ENCODE measurements around the gene N4BP3.
A peak's percentile ranks its signal among the peaks of the same experiment; 100 is the strongest.
"Not testable (repeated sequence)": the region's sequence is repeated elsewhere in the genome, so short reads cannot be mapped to it uniquely, and the experiment has no call there.

Gene N4BP3

GRCh38 chr5:178113141-178113787, at the start of gene N4BP3:
Gene N4BP3 (plus strand): TSS chr5:178113532. CDS start chr5:178119584, 6,052 bp downstream.
- DNase-seq (ENCODE audit: low spot score) = peak; percentile 91

- DNase-seq (ENCODE audit: low spot score) = no peak
Observed at GRCh38 chr5:178067755-178068154, 45.6 kb upstream of the N4BP3 start.

GRCh38 chr5:178068293-178068692, 45.0 kb upstream of the N4BP3 start:
- no peak for DNase-seq (ENCODE audit: low spot score)

- peak; percentile 67 for DNase-seq (ENCODE audit: low spot score)
Observed at GRCh38 chr5:178069909-178070308, 43.4 kb upstream of the N4BP3 start.

GRCh38 chr5:178071108-178071507, 42.2 kb upstream of the N4BP3 start:
- DNase-seq (ENCODE audit: low spot score) = no peak

GRCh38 chr5:178072749-178073148, 40.6 kb upstream of the N4BP3 start:
- DNase-seq (ENCODE audit: low spot score) = no peak

GRCh38 chr5:178074266-178074952, 38.9 kb upstream of the N4BP3 start:
- no peak for DNase-seq (ENCODE audit: low spot score)

- not testable (repeated sequence) for DNase-seq (ENCODE audit: low spot score)
Observed at GRCh38 chr5:178076965-178077364, 36.4 kb upstream of the N4BP3 start.

GRCh38 chr5:178077751-178078150, 35.6 kb upstream of the N4BP3 start:
- no peak for DNase-seq (ENCODE audit: low spot score)

GRCh38 chr5:178078197-178079010, 34.9 kb upstream of the N4BP3 start:
- no peak for DNase-seq (ENCODE audit: low spot score)

- DNase-seq (ENCODE audit: low spot score) = no peak
Observed at GRCh38 chr5:178080056-178080455, 33.3 kb upstream of the N4BP3 start.

GRCh38 chr5:178080618-178081410, 32.5 kb upstream of the N4BP3 start:
- DNase-seq (ENCODE audit: low spot score) = no peak

- no peak for DNase-seq (ENCODE audit: low spot score)
Observed at GRCh38 chr5:178081571-178082243, 31.6 kb upstream of the N4BP3 start.

GRCh38 chr5:178083922-178084321, 29.4 kb upstream of the N4BP3 start:
- DNase-seq (ENCODE audit: low spot score) = no peak

- no peak for DNase-seq (ENCODE audit: low spot score)
Observed at GRCh38 chr5:178085316-178085715, 28.0 kb upstream of the N4BP3 start.

- DNase-seq (ENCODE audit: low spot score) = no peak
Observed at GRCh38 chr5:178086266-178086665, 27.1 kb upstream of the N4BP3 start.

GRCh38 chr5:178087199-178087598, 26.1 kb upstream of the N4BP3 start:
- DNase-seq (ENCODE audit: low spot score) = not testable (repeated sequence)

GRCh38 chr5:178090856-178091255, 22.5 kb upstream of the N4BP3 start:
- no peak for DNase-seq (ENCODE audit: low spot score)

GRCh38 chr5:178093134-178093533, 20.2 kb upstream of the N4BP3 start:
- no peak for DNase-seq (ENCODE audit: low spot score)

GRCh38 chr5:178094345-178094744, 19.0 kb upstream of the N4BP3 start:
- no peak for DNase-seq (ENCODE audit: low spot score)

GRCh38 chr5:178098685-178099084, 14.6 kb upstream of the N4BP3 start:
- DNase-seq (ENCODE audit: low spot score) = no peak

GRCh38 chr5:178103612-178104011, 9.7 kb upstream of the N4BP3 start:
- DNase-seq (ENCODE audit: low spot score) = no peak

Data from D341Med (cell line).